GM12874 (cell line): ENCODE measurements around the gene PLEKHJ1.

Experiments used
- TF ChIP-seq, protein P1 (sequence below): IDR thresholded peaks from 2 replicates; pipeline ENCODE4 v1.5.1; 2011; ENCODE audit warnings: low read depth, mild to moderate bottlenecking, control low read depth, low read length, moderate library complexity; ENCODE audit not compliant: insufficient read depth

PLEKHJ1 gene

DNA sequence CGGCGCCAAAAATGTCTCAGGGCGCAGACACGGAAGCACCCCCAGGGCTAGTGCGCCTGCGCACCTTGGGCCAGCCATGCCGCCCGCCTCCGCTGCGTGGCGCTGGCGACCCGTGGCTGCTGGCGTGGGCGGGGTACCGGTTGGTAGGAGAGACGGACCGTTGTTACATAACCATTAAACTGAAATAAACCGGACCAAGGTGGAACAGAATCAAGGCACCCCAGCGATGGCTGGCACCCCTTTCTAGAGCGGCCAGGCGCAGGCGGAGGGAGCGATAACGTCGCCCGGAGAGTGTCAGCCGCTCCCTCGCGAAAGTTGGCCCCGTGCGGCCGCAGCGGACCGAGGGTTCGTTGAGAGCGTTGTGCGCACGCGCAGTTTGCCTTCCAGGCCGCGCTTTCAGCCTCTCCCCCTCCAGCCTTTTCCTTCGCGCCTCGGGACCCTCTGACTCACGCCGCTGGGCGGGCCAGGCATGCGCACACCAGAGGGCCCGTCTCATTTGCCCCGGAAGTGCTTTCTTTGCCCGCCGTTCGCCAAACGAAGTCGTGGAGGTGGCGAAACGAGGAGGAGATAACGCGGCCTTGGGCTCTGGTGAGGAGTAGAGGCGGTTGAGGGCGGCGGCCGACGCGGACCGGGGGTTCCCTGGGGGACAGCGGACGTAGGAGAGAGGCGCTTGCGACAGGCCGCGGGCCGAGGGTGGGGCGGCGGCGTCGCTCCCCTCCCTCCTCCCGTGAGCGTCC is at the start of gene PLEKHJ1, which contains the start of gene SF3A2:
PLEKHJ1 (minus strand) TSS at position 16 of the 737 bp plus-strand sequence. CDS start 81 bp downstream, outside the sequence.
SF3A2 (plus strand) TSS at position 511 of the 737 bp plus-strand sequence. CDS start 6,595 bp downstream, outside the sequence.
- TF ChIP-seq, protein P1, sequence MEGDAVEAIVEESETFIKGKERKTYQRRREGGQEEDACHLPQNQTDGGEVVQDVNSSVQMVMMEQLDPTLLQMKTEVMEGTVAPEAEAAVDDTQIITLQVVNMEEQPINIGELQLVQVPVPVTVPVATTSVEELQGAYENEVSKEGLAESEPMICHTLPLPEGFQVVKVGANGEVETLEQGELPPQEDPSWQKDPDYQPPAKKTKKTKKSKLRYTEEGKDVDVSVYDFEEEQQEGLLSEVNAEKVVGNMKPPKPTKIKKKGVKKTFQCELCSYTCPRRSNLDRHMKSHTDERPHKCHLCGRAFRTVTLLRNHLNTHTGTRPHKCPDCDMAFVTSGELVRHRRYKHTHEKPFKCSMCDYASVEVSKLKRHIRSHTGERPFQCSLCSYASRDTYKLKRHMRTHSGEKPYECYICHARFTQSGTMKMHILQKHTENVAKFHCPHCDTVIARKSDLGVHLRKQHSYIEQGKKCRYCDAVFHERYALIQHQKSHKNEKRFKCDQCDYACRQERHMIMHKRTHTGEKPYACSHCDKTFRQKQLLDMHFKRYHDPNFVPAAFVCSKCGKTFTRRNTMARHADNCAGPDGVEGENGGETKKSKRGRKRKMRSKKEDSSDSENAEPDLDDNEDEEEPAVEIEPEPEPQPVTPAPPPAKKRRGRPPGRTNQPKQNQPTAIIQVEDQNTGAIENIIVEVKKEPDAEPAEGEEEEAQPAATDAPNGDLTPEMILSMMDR: peak; percentile 100

- TF ChIP-seq, protein P1: no peak
Measured at GRCh38 chr19:2283835-2284507, 47.8 kb upstream of the PLEKHJ1 start.

GRCh38 chr19:2282862-2283237 is 46.7 kb upstream of the PLEKHJ1 start:
- TF ChIP-seq, protein P1: no peak

- TF ChIP-seq, protein P1: no peak
Measured at GRCh38 chr19:2282062-2282861, 46.1 kb upstream of the PLEKHJ1 start, which contains the start of gene PEAK3. TSS of gene PEAK3 (minus strand) at chr19:2282175. CDS start at chr19:2280931, 1,244 bp downstream.

DNA sequence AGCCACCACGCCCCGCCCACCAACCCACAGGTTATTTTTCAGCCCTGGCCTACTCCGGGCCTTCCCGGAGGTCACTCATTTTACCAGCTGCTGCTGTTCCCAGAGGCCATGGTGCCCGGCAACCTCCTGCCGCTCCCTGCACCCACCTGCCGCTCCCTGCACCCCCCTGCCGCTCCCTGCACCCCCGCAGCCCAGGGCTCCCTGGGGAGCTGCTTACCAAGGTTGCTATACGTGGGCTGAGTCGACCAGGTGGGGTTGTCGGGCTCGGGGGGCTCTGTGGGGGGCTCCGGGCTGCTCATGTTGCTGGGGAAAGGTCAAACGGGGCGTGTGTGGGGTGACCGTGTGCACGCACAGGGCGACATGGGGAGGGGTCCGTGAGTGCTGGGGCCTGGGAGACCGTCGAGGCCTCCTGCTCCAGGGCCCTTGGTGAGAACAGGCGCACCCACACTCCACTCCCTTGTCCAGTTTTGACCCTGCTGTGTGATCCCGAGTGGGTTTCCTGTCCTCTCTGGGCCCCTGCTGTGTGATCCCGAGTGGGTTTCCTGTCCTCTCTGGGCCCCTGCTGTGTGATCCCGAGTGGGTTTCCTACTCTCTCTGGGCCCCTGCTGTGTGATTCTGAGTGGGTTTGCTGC is 44.6 kb upstream of the PLEKHJ1 start:
- TF ChIP-seq, protein P1: no peak

- TF ChIP-seq, protein P1: no peak
Measured at GRCh38 chr19:2278459-2279158, 42.5 kb upstream of the PLEKHJ1 start.
